Erythroblast (primary cell): Measurements from ENCODE around the gene PHACTR3.

Source experiments
- GATA1 ChIP-seq: IDR thresholded peaks from 2 replicates; pipeline ENCODE4 v1.6.1; 2011; ENCODE audit warnings: low read depth, mild to moderate bottlenecking, control low read depth, low read length, moderate library complexity
- POLR2A ChIP-seq: IDR thresholded peaks from 2 replicates; pipeline ENCODE4 v1.6.1; 2011; ENCODE audit warnings: mild to moderate bottlenecking, low read length

DNA sequence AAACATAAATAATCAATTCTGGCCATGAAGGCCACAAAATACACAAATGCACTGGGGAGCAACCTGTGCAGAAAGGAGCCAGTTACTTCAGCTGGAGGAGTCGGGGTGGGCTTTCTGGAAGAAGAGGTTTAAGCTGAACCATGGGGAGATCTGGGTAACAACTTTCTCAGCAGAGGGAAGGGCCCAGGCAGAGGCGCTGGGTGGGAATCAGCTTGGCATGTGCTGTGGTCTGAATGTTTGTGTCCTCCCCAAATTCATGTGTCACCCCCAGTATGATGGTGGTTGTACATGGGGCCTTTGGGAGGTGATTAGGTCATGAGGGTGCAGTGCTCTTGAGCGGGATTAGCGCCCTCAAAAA, 221.2 kb downstream of the PHACTR3 start:
- TF ChIP-seq POLR2A: no peak
- no peak for TF ChIP-seq GATA1
